PFSK-1 (cell line): Measurements from ENCODE around the gene SPEG.

Experiments
- POLR2AphosphoS5 ChIP-seq: IDR thresholded peaks from 2 replicates; pipeline ENCODE4 v1.6.1; 2012; ENCODE audit warnings: low read depth, mild to moderate bottlenecking, control low read depth, low read length, moderate library complexity
- REST ChIP-seq, 2 experiments: IDR thresholded peaks; 2 replicates each; pipeline versions ENCODE4 v1.6.1 to v1.8.0; 2011 to 2012; ENCODE audit warnings: low read depth in 2 of 2, low read length in 2 of 2, control low read depth in 1 of 2, inconsistent platforms in 1 of 2, mild to moderate bottlenecking in 1 of 2, moderate library complexity in 1 of 2; ENCODE audit not compliant: insufficient read depth in 1 of 2
- SIN3A ChIP-seq: IDR thresholded peaks from 2 replicates; pipeline ENCODE4 v1.6.1; 2012; ENCODE audit warnings: mild to moderate bottlenecking, low read length, moderate library complexity, borderline replicate concordance; ENCODE audit not compliant: insufficient read depth
- TAF1 ChIP-seq: IDR thresholded peaks from 2 replicates; pipeline ENCODE4 v1.6.1; 2012; ENCODE audit warnings: low read length, control low read depth, borderline replicate concordance; ENCODE audit not compliant: insufficient read depth

DNA sequence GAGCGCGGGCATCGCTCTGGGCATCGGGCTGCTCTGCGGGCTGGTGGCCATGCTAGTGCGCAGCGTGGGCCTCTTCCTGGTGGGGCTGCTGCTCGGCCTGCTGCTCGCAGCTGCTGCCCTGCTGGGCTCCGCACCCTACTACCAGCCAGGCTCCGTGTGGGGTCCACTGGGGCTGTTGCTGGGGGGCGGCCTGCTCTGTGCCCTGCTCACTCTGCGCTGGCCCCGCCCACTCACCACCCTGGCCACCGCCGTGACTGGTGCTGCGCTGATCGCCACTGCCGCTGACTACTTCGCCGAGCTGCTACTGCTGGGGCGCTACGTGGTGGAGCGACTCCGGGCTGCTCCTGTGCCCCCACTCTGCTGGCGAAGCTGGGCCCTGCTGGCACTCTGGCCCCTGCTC, 113.0 kb downstream of the SPEG start:
- TF ChIP-seq POLR2AphosphoS5 (no peak), SIN3A (no peak), REST (IDR thresholded peaks at IDR 0.05; ENCODE audit: insufficient read depth in 1 of 2, low read depth in 2 of 2, low read length in 2 of 2) (no peak), TAF1 (no peak)
